HepG2 (cell line): ENCODE data around the gene DNPEP. TPM values are rescaled to one million over a fixed set of nuclear protein-coding genes. Genes with fewer than 3 reads are reported as not detected.

ENCODE experiments used
- HNF4A ChIP-seq: sonication (generic); formaldehyde crosslinking; IDR thresholded peaks from 2 replicates; pipeline ENCODE4 v1.4.0; 2020; ENCODE audit warnings: missing genetic modification reagents
- IRF2 ChIP-seq: IDR thresholded peaks from 2 replicates; pipeline ENCODE4 v1.6.1; 2018; ENCODE audit warnings: missing genetic modification reagents, missing compliant biosample characterization
- ISL2 ChIP-seq: sonication (generic); formaldehyde crosslinking; IDR thresholded peaks from 2 replicates; pipeline ENCODE4 v1.5.0; 2020; ENCODE audit warnings: missing genetic modification reagents
- NFYB ChIP-seq: sonication (generic); formaldehyde crosslinking; IDR thresholded peaks from 2 replicates; pipeline ENCODE4 v1.4.0; 2020; ENCODE audit warnings: missing genetic modification reagents
- PTBP1 ChIP-seq: fragments of 200-400 bp; formaldehyde crosslinking; IDR thresholded peaks from 2 replicates; pipeline ENCODE4 v1.6.1; 2018; ENCODE audit warnings: low read length, low read depth; ENCODE audit not compliant: poor library complexity, severe bottlenecking
- SIN3A ChIP-seq: IDR thresholded peaks from 2 replicates; pipeline ENCODE4 v1.6.1; 2011; ENCODE audit warnings: low read depth, mild to moderate bottlenecking, control low read depth, low read length, borderline replicate concordance
- SIN3B ChIP-seq: fragments of 150-350 bp; IDR thresholded peaks from 2 replicates; pipeline ENCODE4 v1.6.1; 2014; ENCODE audit warnings: low read length
- TSC22D2 ChIP-seq: sonication (generic); formaldehyde crosslinking; IDR thresholded peaks from 2 replicates; pipeline ENCODE4 v1.5.1; 2020; ENCODE audit warnings: missing genetic modification reagents, mild to moderate bottlenecking, borderline replicate concordance
- ZBTB21 ChIP-seq: sonication (generic); formaldehyde crosslinking; IDR thresholded peaks from 2 replicates; pipeline ENCODE4 v1.4.0; 2020; ENCODE audit warnings: missing genetic modification reagents
- ZNF232 ChIP-seq: sonication (generic); formaldehyde crosslinking; IDR thresholded peaks from 2 replicates; pipeline ENCODE4 v1.4.0; 2020; ENCODE audit warnings: missing genetic modification reagents, borderline replicate concordance
- ZNF552 ChIP-seq: sonication (generic); formaldehyde crosslinking; IDR thresholded peaks from 2 replicates; pipeline ENCODE4 v1.9.0; 2022; ENCODE audit warnings: missing genetic modification reagents, mild to moderate bottlenecking, borderline replicate concordance
- ZNF709 ChIP-seq: sonication (generic); formaldehyde crosslinking; IDR thresholded peaks from 2 replicates; pipeline ENCODE4 v1.5.0; 2020; ENCODE audit warnings: mild to moderate bottlenecking, missing genetic modification reagents
- ZNF773 ChIP-seq: sonication (generic); formaldehyde crosslinking; IDR thresholded peaks from 2 replicates; pipeline ENCODE4 v1.4.0; 2020; ENCODE audit warnings: missing genetic modification reagents, borderline replicate concordance
- ZNF816 ChIP-seq: sonication (generic); formaldehyde crosslinking; IDR thresholded peaks from 2 replicates; pipeline ENCODE4 v1.8.0; 2022; ENCODE audit warnings: missing genetic modification reagents, mild to moderate bottlenecking, borderline replicate concordance
- ZSCAN31 ChIP-seq: sonication (generic); formaldehyde crosslinking; IDR thresholded peaks from 2 replicates; pipeline ENCODE4 v1.5.0; 2020; ENCODE audit warnings: low read depth, mild to moderate bottlenecking, missing genetic modification reagents
- ZZZ3 ChIP-seq: sonication (generic); formaldehyde crosslinking; IDR thresholded peaks from 2 replicates; pipeline ENCODE4 v1.4.0; 2020; ENCODE audit warnings: missing genetic modification reagents, mild to moderate bottlenecking, borderline replicate concordance
- polyA plus RNA-seq, 8 experiments: library from polyadenylated mRNA; depleted of rRNA in 3 of 8; stranded (reverse) in 7 of 8; unstranded in 1 of 8; fragments of >200 nt; fragmentation: Illumina TruSeq in 4 of 8; extraction: Trizol in 4 of 8; gene quantifications; 2 replicates each; pipeline versions ENCODE4 v1.2.1 to v1.2.3, GENCODE V29; 2011 to 2016; ENCODE audit warnings: low read depth in 4 of 8, missing spikeins in 1 of 8, mixed read lengths in 1 of 8; ENCODE audit not compliant: insufficient read depth in 1 of 8
- total RNA-seq, 5 experiments: library from RNA; depleted of rRNA; stranded (reverse); fragments of >200 nt; fragmentation: Illumina TruSeq; extraction: Trizol; gene quantifications; 2 replicates each; pipeline ENCODE4 v1.2.3, GENCODE V29; 2016; ENCODE audit warnings: low read depth in 1 of 5
- TF ChIP-seq, protein P1 (sequence below): sonication (generic); formaldehyde crosslinking; IDR thresholded peaks from 2 replicates; pipeline ENCODE4 v1.4.0; 2020; ENCODE audit warnings: missing genetic modification reagents
- TF ChIP-seq, protein P2 (sequence below): sonication (generic); formaldehyde crosslinking; conservative IDR thresholded peaks from 2 replicates; pipeline ENCODE4 v1.4.0; 2020; ENCODE audit warnings: mild to moderate bottlenecking, missing genetic modification reagents, moderate library complexity
- TF ChIP-seq, protein P3 (sequence below): sonication (generic); formaldehyde crosslinking; IDR thresholded peaks from 2 replicates; pipeline ENCODE4 v1.9.0; 2022; ENCODE audit warnings: missing genetic modification reagents, mild to moderate bottlenecking, borderline replicate concordance

DNPEP gene
- total and polyA plus RNA-seq, 2 of the 13 experiments (the other 11 are each of a cell fraction or from before 2014, with no cell fraction given) = 104 to 109 TPM

DNA sequence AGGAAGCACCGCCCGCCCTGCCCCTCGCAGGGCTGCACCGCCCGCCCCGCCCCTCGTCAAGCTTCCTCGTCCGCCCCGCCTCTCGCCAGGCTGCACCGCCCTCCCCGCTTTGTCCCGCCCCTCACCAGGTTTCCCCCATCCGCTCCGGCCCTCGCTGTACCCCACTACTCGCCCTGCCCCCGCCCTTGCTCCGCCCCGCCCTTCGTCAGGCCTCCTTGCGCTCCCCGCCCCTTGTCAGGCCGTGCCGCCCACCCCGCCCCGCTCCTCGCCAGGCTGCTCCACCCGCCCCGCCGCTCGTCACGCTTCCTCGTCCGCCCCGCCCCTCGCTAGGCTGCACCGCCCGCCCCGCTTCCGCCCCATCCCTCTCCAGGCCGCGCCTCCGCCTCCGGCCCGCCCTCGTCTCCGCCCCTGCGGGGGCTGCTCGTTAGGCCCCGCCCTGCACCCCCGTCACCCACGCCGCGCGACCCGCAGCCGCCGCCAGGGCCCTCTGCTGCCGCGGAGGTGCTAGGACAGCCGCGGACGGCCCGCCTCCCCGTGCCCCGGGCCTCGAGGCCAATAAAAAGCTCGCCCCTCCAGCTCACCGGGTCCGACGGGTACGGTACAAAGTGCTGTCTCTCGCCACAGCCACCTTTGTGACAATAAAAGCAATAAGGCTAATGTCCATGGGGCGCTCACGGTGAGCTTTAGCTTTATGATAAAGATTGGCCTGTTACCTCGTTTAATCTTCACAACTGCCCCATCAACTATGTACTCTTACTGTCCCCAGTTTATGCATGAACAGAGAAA, 602 bp upstream of the DNPEP start (continued):
- TF ChIP-seq, protein P1, sequence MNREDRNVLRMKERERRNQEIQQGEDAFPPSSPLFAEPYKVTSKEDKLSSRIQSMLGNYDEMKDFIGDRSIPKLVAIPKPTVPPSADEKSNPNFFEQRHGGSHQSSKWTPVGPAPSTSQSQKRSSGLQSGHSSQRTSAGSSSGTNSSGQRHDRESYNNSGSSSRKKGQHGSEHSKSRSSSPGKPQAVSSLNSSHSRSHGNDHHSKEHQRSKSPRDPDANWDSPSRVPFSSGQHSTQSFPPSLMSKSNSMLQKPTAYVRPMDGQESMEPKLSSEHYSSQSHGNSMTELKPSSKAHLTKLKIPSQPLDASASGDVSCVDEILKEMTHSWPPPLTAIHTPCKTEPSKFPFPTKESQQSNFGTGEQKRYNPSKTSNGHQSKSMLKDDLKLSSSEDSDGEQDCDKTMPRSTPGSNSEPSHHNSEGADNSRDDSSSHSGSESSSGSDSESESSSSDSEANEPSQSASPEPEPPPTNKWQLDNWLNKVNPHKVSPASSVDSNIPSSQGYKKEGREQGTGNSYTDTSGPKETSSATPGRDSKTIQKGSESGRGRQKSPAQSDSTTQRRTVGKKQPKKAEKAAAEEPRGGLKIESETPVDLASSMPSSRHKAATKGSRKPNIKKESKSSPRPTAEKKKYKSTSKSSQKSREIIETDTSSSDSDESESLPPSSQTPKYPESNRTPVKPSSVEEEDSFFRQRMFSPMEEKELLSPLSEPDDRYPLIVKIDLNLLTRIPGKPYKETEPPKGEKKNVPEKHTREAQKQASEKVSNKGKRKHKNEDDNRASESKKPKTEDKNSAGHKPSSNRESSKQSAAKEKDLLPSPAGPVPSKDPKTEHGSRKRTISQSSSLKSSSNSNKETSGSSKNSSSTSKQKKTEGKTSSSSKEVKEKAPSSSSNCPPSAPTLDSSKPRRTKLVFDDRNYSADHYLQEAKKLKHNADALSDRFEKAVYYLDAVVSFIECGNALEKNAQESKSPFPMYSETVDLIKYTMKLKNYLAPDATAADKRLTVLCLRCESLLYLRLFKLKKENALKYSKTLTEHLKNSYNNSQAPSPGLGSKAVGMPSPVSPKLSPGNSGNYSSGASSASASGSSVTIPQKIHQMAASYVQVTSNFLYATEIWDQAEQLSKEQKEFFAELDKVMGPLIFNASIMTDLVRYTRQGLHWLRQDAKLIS (CRISPR knock-in tag) = no peak
- TF ChIP-seq NFYB (no peak), SIN3A (0 out of 2 replicates have a peak, but pooled peaks have one; percentile 62), HNF4A (CRISPR knock-in tag) (peak; percentile 73), TSC22D2 (CRISPR knock-in tag) (0 out of 2 replicates have a peak, but pooled peaks have one; percentile 23), ZZZ3 (CRISPR knock-in tag) (no peak; the same call in 1 of the 2 replicates), ZNF232 (CRISPR knock-in tag) (no peak), ISL2 (CRISPR knock-in tag) (peak; percentile 22; the same call in 1 of the 2 replicates), ZSCAN31 (CRISPR knock-in tag) (no peak), ZNF552 (no peak), ZBTB21 (CRISPR knock-in tag) (no peak), IRF2 (CRISPR knock-in tag) (peak; percentile 66), ZNF709 (CRISPR knock-in tag) (no peak), PTBP1 (no peak), SIN3B (no peak), ZNF773 (CRISPR knock-in tag) (no peak), ZNF816 (CRISPR knock-in tag) (no peak)
- TF ChIP-seq, protein P2, sequence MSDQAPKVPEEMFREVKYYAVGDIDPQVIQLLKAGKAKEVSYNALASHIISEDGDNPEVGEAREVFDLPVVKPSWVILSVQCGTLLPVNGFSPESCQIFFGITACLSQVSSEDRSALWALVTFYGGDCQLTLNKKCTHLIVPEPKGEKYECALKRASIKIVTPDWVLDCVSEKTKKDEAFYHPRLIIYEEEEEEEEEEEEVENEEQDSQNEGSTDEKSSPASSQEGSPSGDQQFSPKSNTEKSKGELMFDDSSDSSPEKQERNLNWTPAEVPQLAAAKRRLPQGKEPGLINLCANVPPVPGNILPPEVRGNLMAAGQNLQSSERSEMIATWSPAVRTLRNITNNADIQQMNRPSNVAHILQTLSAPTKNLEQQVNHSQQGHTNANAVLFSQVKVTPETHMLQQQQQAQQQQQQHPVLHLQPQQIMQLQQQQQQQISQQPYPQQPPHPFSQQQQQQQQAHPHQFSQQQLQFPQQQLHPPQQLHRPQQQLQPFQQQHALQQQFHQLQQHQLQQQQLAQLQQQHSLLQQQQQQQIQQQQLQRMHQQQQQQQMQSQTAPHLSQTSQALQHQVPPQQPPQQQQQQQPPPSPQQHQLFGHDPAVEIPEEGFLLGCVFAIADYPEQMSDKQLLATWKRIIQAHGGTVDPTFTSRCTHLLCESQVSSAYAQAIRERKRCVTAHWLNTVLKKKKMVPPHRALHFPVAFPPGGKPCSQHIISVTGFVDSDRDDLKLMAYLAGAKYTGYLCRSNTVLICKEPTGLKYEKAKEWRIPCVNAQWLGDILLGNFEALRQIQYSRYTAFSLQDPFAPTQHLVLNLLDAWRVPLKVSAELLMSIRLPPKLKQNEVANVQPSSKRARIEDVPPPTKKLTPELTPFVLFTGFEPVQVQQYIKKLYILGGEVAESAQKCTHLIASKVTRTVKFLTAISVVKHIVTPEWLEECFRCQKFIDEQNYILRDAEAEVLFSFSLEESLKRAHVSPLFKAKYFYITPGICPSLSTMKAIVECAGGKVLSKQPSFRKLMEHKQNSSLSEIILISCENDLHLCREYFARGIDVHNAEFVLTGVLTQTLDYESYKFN = peak; percentile 72
- TF ChIP-seq, protein P3, sequence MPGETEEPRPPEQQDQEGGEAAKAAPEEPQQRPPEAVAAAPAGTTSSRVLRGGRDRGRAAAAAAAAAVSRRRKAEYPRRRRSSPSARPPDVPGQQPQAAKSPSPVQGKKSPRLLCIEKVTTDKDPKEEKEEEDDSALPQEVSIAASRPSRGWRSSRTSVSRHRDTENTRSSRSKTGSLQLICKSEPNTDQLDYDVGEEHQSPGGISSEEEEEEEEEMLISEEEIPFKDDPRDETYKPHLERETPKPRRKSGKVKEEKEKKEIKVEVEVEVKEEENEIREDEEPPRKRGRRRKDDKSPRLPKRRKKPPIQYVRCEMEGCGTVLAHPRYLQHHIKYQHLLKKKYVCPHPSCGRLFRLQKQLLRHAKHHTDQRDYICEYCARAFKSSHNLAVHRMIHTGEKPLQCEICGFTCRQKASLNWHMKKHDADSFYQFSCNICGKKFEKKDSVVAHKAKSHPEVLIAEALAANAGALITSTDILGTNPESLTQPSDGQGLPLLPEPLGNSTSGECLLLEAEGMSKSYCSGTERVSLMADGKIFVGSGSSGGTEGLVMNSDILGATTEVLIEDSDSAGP (CRISPR knock-in tag) = peak; percentile 63; the same call in 1 of the 2 replicates
